K562 (cell line): ENCODE data around the gene RALGPS1. TPM values are rescaled to one million over a fixed set of nuclear protein-coding genes. Genes with fewer than 3 reads are reported as not detected.
A peak's percentile ranks its signal among the peaks of the same experiment; 100 is the strongest.

ENCODE experiments used
- ATAC-seq: fragments of 200-7000 bp; cut with Tn5 transposase; 3 replicates; pipeline ENCODE4 v1.9.1; 2020; ENCODE audit warnings: moderate library complexity
- BruUV-seq: library from RNA; stranded (reverse); fragments of 400-500 nt; replicated peaks from 2 replicates; lab custom pipeline; 2021; lab: Mats Ljungman, UMichigan
- CTCF ChIA-PET: fragments of 300-600 bp; formaldehyde crosslinking; extraction: SDS; loops from one replicate; lab custom pipeline; 2021; ENCODE audit warnings: low intra/inter-chr PET ratio; lab: Yijun Ruan, JAX
- POLR2A ChIA-PET: fragments of 300-600, 350-650 bp; sonication (Branson Sonifier 250); formaldehyde crosslinking; extraction: SDS; loops from one replicate; lab custom pipeline; 2021; ENCODE audit warnings: antibody characterized with exemption, inconsistent platforms; lab: Yijun Ruan, JAX
- DNase-seq, 4 experiments: peaks; one replicate each; pipeline versions ENCODE4 v3.0.0 to v3.0.0-alpha.2; 2011 to 2018; ENCODE audit warnings: low spot score in 3 of 4, mixed read lengths in 3 of 4; ENCODE audit errors: extremely low read depth in 1 of 4
- FAIRE-seq: peaks from 2 replicates; lab custom pipeline; 2011; peaks lifted over from hg19 to GRCh38; lab: Jason Lieb, UNC
- H2AFZ ChIP-seq: 2 replicates; pipeline ENCODE4 v1.6.0; 2011; ENCODE audit warnings: low read depth, low read length, control low read depth, inconsistent platforms
- H3K27ac ChIP-seq: fragments of 200-600 bp; 3 replicates; pipeline ENCODE4 v1.8.0; 2011; ENCODE audit warnings: low read depth, mild to moderate bottlenecking, control low read depth, inconsistent platforms, low read length, moderate library complexity, mixed read lengths; ENCODE audit errors: extremely low read depth
- H3K27me3 ChIP-seq, 2 experiments: fragments of 300-600 bp in 1 of 2; 2 replicates in 1 of 2; 3 replicates in 1 of 2; pipeline versions ENCODE4 v1.6.0 to v1.8.0; 2011; ENCODE audit warnings: inconsistent platforms in 2 of 2, low read length in 2 of 2, mild to moderate bottlenecking in 1 of 2, mixed read lengths in 1 of 2, moderate library complexity in 1 of 2; ENCODE audit not compliant: control insufficient read depth in 2 of 2, insufficient read depth in 2 of 2
- H3K36me3 ChIP-seq: fragments of 300-600 bp; 3 replicates; pipeline ENCODE4 v1.8.0; 2011; ENCODE audit warnings: mild to moderate bottlenecking, low read length, inconsistent platforms; ENCODE audit not compliant: control insufficient read depth, insufficient read depth
- H3K4me1 ChIP-seq, 2 experiments: fragments of 200-600 bp in 1 of 2; replicated peaks in 1 of 2; 2 replicates in 1 of 2; 3 replicates in 1 of 2; pipeline versions ENCODE4 v1.5.1 to v1.8.0; 2011; ENCODE audit warnings: inconsistent platforms in 2 of 2, low read length in 2 of 2, mild to moderate bottlenecking in 1 of 2, mixed read lengths in 1 of 2, moderate library complexity in 1 of 2; ENCODE audit not compliant: control insufficient read depth in 2 of 2, insufficient read depth in 2 of 2
- H3K4me2 ChIP-seq: 2 replicates; pipeline ENCODE4 v1.6.1; 2011; ENCODE audit warnings: low read length, control low read depth, inconsistent platforms, mixed read lengths; ENCODE audit not compliant: insufficient read depth
- H3K4me3 ChIP-seq: fragments of 200-600 bp; sonication (generic), shearing (Covaris generic); 2 replicates; pipeline ENCODE4 v1.5.1; 2016; ENCODE audit warnings: control low read depth, inconsistent platforms
- H3K79me2 ChIP-seq: fragments of 200-600 bp; 3 replicates; pipeline ENCODE4 v1.8.0; 2011; ENCODE audit warnings: low read length, inconsistent platforms; ENCODE audit not compliant: control insufficient read depth, insufficient read depth
- H3K9ac ChIP-seq, 2 experiments: 2 replicates each; pipeline versions ENCODE4 v1.6.0 to v1.6.1; 2011; ENCODE audit warnings: low read depth in 2 of 2, low read length in 2 of 2, control low read depth in 1 of 2, inconsistent platforms in 1 of 2, mild to moderate bottlenecking in 1 of 2, mixed read lengths in 1 of 2; ENCODE audit not compliant: insufficient read depth in 1 of 2
- H3K9me1 ChIP-seq: one replicate; pipeline ENCODE4 v1.6.0; 2011; ENCODE audit warnings: inconsistent platforms, mild to moderate bottlenecking, low read length, moderate library complexity; ENCODE audit not compliant: control insufficient read depth, insufficient read depth
- H3K9me3 ChIP-seq: replicated peaks from 2 replicates; pipeline ENCODE4 v1.5.1; 2011; ENCODE audit warnings: low read depth, low read length, inconsistent platforms; ENCODE audit not compliant: control insufficient read depth, insufficient read depth
- H4K20me1 ChIP-seq: replicated peaks from 2 replicates; pipeline ENCODE4 v1.6.1; 2011; ENCODE audit warnings: low read length, inconsistent platforms, mixed read lengths; ENCODE audit not compliant: control insufficient read depth, insufficient read depth
- PTBP1 ChIP-seq: fragments of 200-400 bp; formaldehyde crosslinking; IDR thresholded peaks from 2 replicates; pipeline ENCODE4 v1.6.1; 2017; ENCODE audit warnings: low read depth, low read length
- ZBTB1 ChIP-seq: sonication (generic); formaldehyde crosslinking; IDR thresholded peaks from 2 replicates; pipeline ENCODE4 v1.8.1; 2023; ENCODE audit warnings: missing genetic modification reagents, low read depth, mild to moderate bottlenecking, borderline replicate concordance
- ZNF184 ChIP-seq: sonication (generic); formaldehyde crosslinking; IDR thresholded peaks from 2 replicates; pipeline ENCODE4 v1.5.0; 2020; ENCODE audit warnings: missing genetic modification reagents
- ZNF444 ChIP-seq: fragments of 250-450 bp; sonication (Bioruptor Pico); IDR thresholded peaks from 2 replicates; pipeline ENCODE4 v1.4.0; 2020; ENCODE audit warnings: mild to moderate bottlenecking, moderate library complexity
- ZNF76 ChIP-seq: fragments of 250-450 bp; sonication (Bioruptor Pico); IDR thresholded peaks from 2 replicates; pipeline ENCODE4 v1.4.0; 2020; ENCODE audit warnings: mild to moderate bottlenecking, moderate library complexity, borderline replicate concordance
- WGBS: fragments of 100-300 bp; shearing (Covaris generic); methylation state at CpG from one replicate; pipeline ENCODE4 v1.1.6; 2016; ENCODE audit warnings: low coverage, mixed read lengths; ENCODE audit not compliant: insufficient coverage; ENCODE audit errors: missing lambda C conversion rate; 5-methylcytosine and 5-hydroxymethylcytosine counted together
- in situ Hi-C: fragments of 300-500 bp; cut with MboI; formaldehyde crosslinking; loops from 4 replicates; pipeline ENCODE4 v1.15.0; 2018; ENCODE audit warnings: inconsistent platforms, mixed read lengths
- intact Hi-C: fragments of 100-400 bp; cut with micrococcal nuclease; formaldehyde crosslinking; loops from 2 replicates; pipeline ENCODE4 v1.14.2; 2022
- polyA plus RNA-seq, 8 experiments: library from polyadenylated mRNA; depleted of rRNA in 4 of 8; stranded (reverse) in 5 of 8; unstranded in 3 of 8; fragments of >200 nt; fragmentation: Nextera tagmentation in 2 of 8; fragmentation: Illumina TruSeq in 1 of 8; extraction: Ambion mirVana in 2 of 8; extraction: Trizol in 1 of 8; gene quantifications; 2 replicates each; pipeline versions ENCODE4 v1.2.1 to v1.2.3, GENCODE V29; 2011 to 2014; ENCODE audit warnings: inconsistent platforms in 1 of 8, missing spikeins in 1 of 8
- total RNA-seq, 7 experiments: library from RNA; depleted of rRNA in 6 of 7; stranded (reverse); fragments of >200 nt in 6 of 7; fragmentation: Illumina TruSeq in 2 of 7; extraction: Trizol in 2 of 7; gene quantifications; 2 replicates each; pipeline versions ENCODE4 v1.2.1 to v1.2.3, GENCODE V29; 2011 to 2021; ENCODE audit warnings: low replicate concordance in 1 of 7

The RALGPS1 gene
- total and polyA plus RNA-seq, 9 of the 15 experiments (the other 6 are each of a cell fraction or from before 2014, with no cell fraction given) = 0.04 to 2.6 (median 1.5) TPM

GRCh38 chr9:127206666-127207065 is 292.1 kb downstream of the RALGPS1 start (continued):
- TF ChIP-seq ZBTB1 (CRISPR knock-in tag) (no peak), ZNF76 (no peak)
- TF ChIP-seq, all 486 proteins: peak for 0

DNA sequence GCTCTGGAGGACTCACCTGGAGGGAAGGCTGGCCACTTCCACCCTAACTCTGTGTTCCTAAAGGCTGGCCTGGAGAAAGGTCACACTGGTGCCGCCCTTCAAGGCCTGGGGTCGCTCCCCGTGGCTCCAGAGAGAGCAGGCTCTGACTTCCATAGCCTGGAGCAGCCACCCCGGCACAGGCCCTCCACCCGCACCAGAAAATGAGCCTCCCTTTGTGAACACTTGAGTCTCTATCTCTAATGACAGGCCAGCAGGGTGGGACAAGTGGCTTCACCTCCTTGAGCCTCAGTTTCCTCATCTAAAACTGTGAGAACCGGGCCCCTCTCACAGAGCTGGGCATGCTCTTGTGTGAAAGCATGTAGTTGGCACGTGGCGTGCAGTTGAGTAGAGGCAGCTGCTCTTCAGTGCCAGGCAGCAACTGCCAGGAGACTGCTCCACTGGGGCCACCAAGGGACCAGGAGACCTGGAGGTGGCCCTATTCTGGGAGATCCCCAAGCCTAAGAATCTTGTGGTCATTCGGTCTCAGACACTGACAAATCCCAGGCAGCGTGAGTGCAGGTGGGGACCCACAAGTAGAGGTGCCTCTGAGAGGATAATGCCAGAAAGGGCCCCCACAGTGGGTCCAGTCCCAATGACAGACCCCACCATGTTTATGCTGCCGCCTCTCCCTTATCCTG is 293.3 kb downstream of the RALGPS1 start:
- Histone ChIP-seq H3K27ac (no peak overlapping the region), H3K9me3 (no peaks in the 10 kb centered on the region), H3K36me3 (no peaks in the 10 kb centered on the region)
- CTCF ChIA-PET = interaction anchor here (0.6 kb wide), 1 partner anchor 555 kb away, joined by 3 read pairs; no protein-coding TSS in a partner anchor
- no peak for TF ChIP-seq ZNF444 (CRISPR knock-in tag)
- no peak for TF ChIP-seq PTBP1
- TF ChIP-seq ZNF184 (CRISPR knock-in tag) = 0 out of 2 replicates have a peak, but pooled peaks have one; percentile 18
- TF ChIP-seq, all 486 proteins: peak for 1
- WGBS = 3% methylated on average over 11 of the region's 11 CpGs
- Histone ChIP-seq H3K4me3 (no peak overlapping the region), H3K9me1 (no peaks in the 10 kb centered on the region), H3K9ac (no peak overlapping the region), H3K27me3 (peaks cover 12 to 80% of the 10 kb centered on the region in 2 experiments; a peak in 3 of 5 replicates), H3K79me2 (no peaks in the 10 kb centered on the region), H4K20me1 (peaks cover 11% of the 10 kb centered on the region), H3K4me1 (peaks cover 18 to 22% of the 10 kb centered on the region in 2 experiments; a peak in 4 of 5 replicates), H2AFZ (no peak overlapping the region), H3K4me2 (no peak overlapping the region)
- POLR2A ChIA-PET = interaction anchor here (1.0 kb wide), 1 partner anchor 87 kb away, joined by 3 read pairs; no protein-coding TSS in a partner anchor
- in situ Hi-C loops = loop anchor here (10.0 kb wide), 1 partner anchor 377 kb away; no protein-coding TSS in a partner anchor
- FAIRE-seq = no peak
- no TSS peak for BruUV-seq
- no peak for DNase-seq
- no peak for ATAC-seq
- intact Hi-C loops = loop anchor here (5.0 kb wide), 1 partner anchor 154 kb away; no protein-coding TSS in a partner anchor
